Naive thymus-derived CD4-positive, alpha-beta T cell (primary cell): ENCODE data around the gene GAPDH. TPM values are rescaled to one million over a fixed set of nuclear protein-coding genes. Genes with fewer than 3 reads are reported as not detected.
"Not testable (repeated sequence)": the region's sequence is repeated elsewhere in the genome, so short reads cannot be mapped to it uniquely, and the experiment has no call there.

Experiments used
- ATAC-seq: fragments of 150-1000 bp; cut with Tn5 transposase; 2 replicates; pipeline ENCODE4 v1.10.0; 2021; ENCODE audit warnings: mild to moderate bottlenecking, moderate library complexity
- CTCF ChIA-PET: fragments of 350-600 bp; sonication (Branson Sonifier 250); formaldehyde crosslinking; loops from one replicate; lab custom pipeline; 2021; ENCODE audit warnings: antibody characterized with exemption; lab: Charles Lee
- POLR2A ChIA-PET: fragments of 350-600 bp; sonication (Branson Sonifier 250); formaldehyde crosslinking; loops from one replicate; lab custom pipeline; 2021; ENCODE audit warnings: antibody characterized with exemption, inconsistent platforms; lab: Charles Lee
- DNase-seq, 9 donors: peaks; one replicate each; pipeline versions ENCODE4 v3.0.0 to v3.0.0-alpha.2; 2020 to 2022; ENCODE audit warnings: mixed read lengths in 1 of 9
- H3K27ac ChIP-seq: one replicate; pipeline ENCODE4 v1.7.0; 2013; ENCODE audit warnings: mild to moderate bottlenecking, low read depth, low read length, moderate library complexity
- H3K27me3 ChIP-seq, 2 donors: one replicate each; pipeline ENCODE4 v1.7.0; 2013; ENCODE audit warnings: low read length in 2 of 2, mild to moderate bottlenecking in 2 of 2, moderate library complexity in 2 of 2; ENCODE audit not compliant: control insufficient read depth in 2 of 2, insufficient read depth in 2 of 2
- H3K36me3 ChIP-seq, 3 experiments: 1 replicate in 2 of 3; 2 replicates in 1 of 3; pipeline ENCODE4 v1.7.0; 2013; ENCODE audit warnings: low read length in 3 of 3, mild to moderate bottlenecking in 3 of 3, moderate library complexity in 1 of 3; ENCODE audit not compliant: insufficient read depth in 3 of 3, control insufficient read depth in 2 of 3
- H3K4me1 ChIP-seq, 2 donors: one replicate each; pipeline ENCODE4 v1.7.0; 2013; ENCODE audit warnings: low read length in 2 of 2, mild to moderate bottlenecking in 2 of 2, moderate library complexity in 1 of 2; ENCODE audit not compliant: control insufficient read depth in 2 of 2, insufficient read depth in 2 of 2
- H3K4me3 ChIP-seq: 2 replicates; pipeline ENCODE4 v1.7.0; 2013; ENCODE audit warnings: mild to moderate bottlenecking, low read length
- H3K9me3 ChIP-seq, 3 experiments: 1 replicate in 2 of 3; 2 replicates in 1 of 3; pipeline ENCODE4 v1.7.0; 2013; ENCODE audit warnings: low read length in 3 of 3; ENCODE audit not compliant: control insufficient read depth in 2 of 3
- H3K27ac Mint-ChIP-seq, 9 donors: one replicate each; pipeline ENCODE4 v1.8.0; 2020 to 2022; ENCODE audit warnings: mixed read lengths in 9 of 9, mild to moderate bottlenecking in 8 of 9, moderate library complexity in 5 of 9, inconsistent platforms in 2 of 9
- H3K27me3 Mint-ChIP-seq, 5 donors: one replicate each; pipeline ENCODE4 v1.8.0; 2021 to 2022; ENCODE audit warnings: mixed read lengths in 5 of 5, mild to moderate bottlenecking in 1 of 5
- H3K36me3 Mint-ChIP-seq, 5 donors: one replicate each; pipeline ENCODE4 v1.8.0; 2020 to 2022; ENCODE audit warnings: mixed read lengths in 5 of 5, mild to moderate bottlenecking in 3 of 5, inconsistent platforms in 1 of 5
- H3K4me1 Mint-ChIP-seq, 7 donors: one replicate each; pipeline ENCODE4 v1.8.0; 2020 to 2022; ENCODE audit warnings: mixed read lengths in 7 of 7, mild to moderate bottlenecking in 3 of 7, inconsistent platforms in 1 of 7
- H3K4me3 Mint-ChIP-seq, 10 donors: one replicate each; pipeline ENCODE4 v1.8.0; 2020 to 2022; ENCODE audit warnings: mild to moderate bottlenecking in 10 of 10, mixed read lengths in 10 of 10, moderate library complexity in 6 of 10, inconsistent platforms in 2 of 10
- H3K9me3 Mint-ChIP-seq, 11 donors: one replicate each; pipeline ENCODE4 v1.8.0; 2020 to 2022; ENCODE audit warnings: mixed read lengths in 11 of 11, mild to moderate bottlenecking in 4 of 11, inconsistent platforms in 1 of 11, moderate library complexity in 1 of 11
- intact Hi-C, 2 donors: fragments of 100-400 bp; cut with micrococcal nuclease; formaldehyde crosslinking; loops; one replicate each; pipeline ENCODE4 v1.15.1; 2023
- polyA plus RNA-seq, 2 donors: library from polyadenylated mRNA; unstranded; fragments of 300-500 nt; fragmentation: Illumina TruSeq; gene quantifications; one replicate each; pipeline ENCODE4 v1.2.3, GENCODE V29; 2021
- total RNA-seq, 6 experiments: library from RNA in 5 of 6; stranded (reverse) in 5 of 6; gene quantifications; 1 replicate in 5 of 6; 2 replicates in 1 of 6; pipeline ENCODE4 v1.2.3 and lab custom pipeline; 2021 to 2026

GAPDH gene
- 1,000 to 10,000 TPM in 1 of 5 experiments, 100 to 1,000 TPM in 4; 330 to 4,503 (median 379) TPM for total RNA-seq
- polyA plus RNA-seq = 1,000 to 10,000 TPM; 1,202 to 1,413 TPM
- 320 reads per million, percentile 96 among the genes with 10 or more reads in this experiment for total RNA-seq (lab: John Stamatoyannopoulos, UW)

DNA sequence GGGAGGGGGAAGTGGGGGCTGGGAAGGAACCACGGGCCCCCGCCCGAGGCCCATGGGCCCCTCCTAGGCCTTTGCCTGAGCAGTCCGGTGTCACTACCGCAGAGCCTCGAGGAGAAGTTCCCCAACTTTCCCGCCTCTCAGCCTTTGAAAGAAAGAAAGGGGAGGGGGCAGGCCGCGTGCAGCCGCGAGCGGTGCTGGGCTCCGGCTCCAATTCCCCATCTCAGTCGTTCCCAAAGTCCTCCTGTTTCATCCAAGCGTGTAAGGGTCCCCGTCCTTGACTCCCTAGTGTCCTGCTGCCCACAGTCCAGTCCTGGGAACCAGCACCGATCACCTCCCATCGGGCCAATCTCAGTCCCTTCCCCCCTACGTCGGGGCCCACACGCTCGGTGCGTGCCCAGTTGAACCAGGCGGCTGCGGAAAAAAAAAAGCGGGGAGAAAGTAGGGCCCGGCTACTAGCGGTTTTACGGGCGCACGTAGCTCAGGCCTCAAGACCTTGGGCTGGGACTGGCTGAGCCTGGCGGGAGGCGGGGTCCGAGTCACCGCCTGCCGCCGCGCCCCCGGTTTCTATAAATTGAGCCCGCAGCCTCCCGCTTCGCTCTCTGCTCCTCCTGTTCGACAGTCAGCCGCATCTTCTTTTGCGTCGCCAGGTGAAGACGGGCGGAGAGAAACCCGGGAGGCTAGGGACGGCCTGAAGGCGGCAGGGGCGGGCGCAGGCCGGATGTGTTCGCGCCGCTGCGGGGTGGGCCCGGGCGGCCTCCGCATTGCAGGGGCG lies at the start of gene GAPDH:
GAPDH (plus strand) TSS at position 595 of the 772 bp plus-strand sequence. CDS start 316 bp downstream, outside the sequence.
- peaks cover 6 to 53% (median 15%) of the 10 kb centered on the region in 5 donors for H3K36me3 Mint-ChIP-seq
- DNase-seq = peak; percentile 66 to 94 (median 83)
- no peaks in the 10 kb centered on the region for H3K27me3 ChIP-seq
- peaks cover 0 to 2% (median 0%) of the 10 kb centered on the region in 5 donors for H3K27me3 Mint-ChIP-seq
- ChIA-PET CTCF (interaction anchor here (0.6 to 7.1 kb wide), 4 partner anchors 69 to 109 kb away, joined by 3 to 106 read pairs (median 8); no protein-coding TSS in a partner anchor), POLR2A (interaction anchor here (0.5 to 7.5 kb wide), 21 partner anchors 19 to 214 kb away, joined by 3 to 104 read pairs (median 5); partner anchors contain the start of genes CD27, MRPL51, TAPBPL and VAMP1)
- peak within 1 kb of the TSS; percentile 92 to 100 (median 94) for H3K27ac Mint-ChIP-seq
- no peaks in the 10 kb centered on the region for H3K9me3 ChIP-seq
- peaks cover 12 to 53% (median 15%) of the 10 kb centered on the region in 3 experiments for H3K36me3 ChIP-seq
- peaks cover 28 to 59% (median 42%) of the 10 kb centered on the region in 7 donors for H3K4me1 Mint-ChIP-seq
- intact Hi-C loops = loop anchor here (1.0 to 2.0 kb wide), 12 partner anchors 22 to 318 kb away; partner anchors contain the start of genes CHD4 (in 2 of the 2), IFFO1 (in 2 of the 2), NOP2 (in 2 of the 2) and VAMP1 (in 2 of the 2)
- H3K9me3 Mint-ChIP-seq = peaks cover 0 to 1% (median 0%) of the 10 kb centered on the region in 11 donors
- H3K27ac ChIP-seq = peak within 1 kb of the TSS; percentile 81
- H3K4me3 Mint-ChIP-seq = peak within 1 kb of the TSS; percentile 90 to 99 (median 94)
- ATAC-seq = peak; percentile 66
- H3K4me1 ChIP-seq = peaks cover 31 to 43% of the 10 kb centered on the region in 2 donors
- peak within 1 kb of the TSS; percentile 97 for H3K4me3 ChIP-seq

DNA sequence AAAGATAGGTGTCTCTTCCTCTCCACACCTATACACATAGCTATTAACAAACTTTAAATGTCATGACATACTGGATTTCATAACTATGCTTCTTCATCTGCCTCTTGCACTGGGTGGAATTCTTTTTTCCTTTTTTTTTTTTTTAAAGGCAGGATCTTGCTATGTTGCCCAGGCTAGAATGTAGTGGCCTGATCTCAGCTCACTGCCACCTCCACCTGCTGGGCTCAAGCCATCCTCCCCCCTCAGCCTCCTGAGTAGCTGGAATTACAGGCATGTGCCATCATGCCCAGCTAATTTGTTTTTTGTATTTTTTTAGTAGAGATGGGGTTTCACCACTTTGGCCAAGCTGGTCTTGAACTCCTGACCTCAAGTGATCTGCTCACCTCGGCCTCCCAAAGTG lies 46.1 kb upstream of the GAPDH start:
- DNase-seq (no peak), ATAC-seq (no peak)
- peak overlapping the region in 1 of 9 donors; percentile 73 for H3K27ac Mint-ChIP-seq
- Histone ChIP-seq H3K36me3 (peaks cover 0 to 9% (median 0%) of the 10 kb centered on the region in 3 experiments), H3K9me3 (no peaks in the 10 kb centered on the region), H3K27me3 (no peaks in the 10 kb centered on the region), H3K4me1 (peaks cover 6 to 8% of the 10 kb centered on the region in 2 donors), H3K4me3 (no peak overlapping the region), H3K27ac (no peak overlapping the region)
- peaks cover 0 to 10% (median 4%) of the 10 kb centered on the region in 5 donors for H3K36me3 Mint-ChIP-seq
- CTCF ChIA-PET = interaction anchor here (0.8 to 0.9 kb wide), 2 partner anchors 10 to 23 kb away, joined by 3 read pairs; no protein-coding TSS in a partner anchor
- H3K4me3 Mint-ChIP-seq = no peak overlapping the region
- peaks cover 6 to 16% (median 11%) of the 10 kb centered on the region in 7 donors for H3K4me1 Mint-ChIP-seq
- POLR2A ChIA-PET = interaction anchor here (0.6 to 2.3 kb wide), 3 partner anchors 18 to 47 kb away, joined by 3 to 9 read pairs (median 3); partner anchors contain the start of gene VAMP1
- peaks cover 0 to 4% (median 0%) of the 10 kb centered on the region in 5 donors for H3K27me3 Mint-ChIP-seq
- H3K9me3 Mint-ChIP-seq = peaks cover 0 to 2% (median 0%) of the 10 kb centered on the region in 11 donors
- intact Hi-C loops = no loop called here

GRCh38 chr12:6489449-6489848 lies 44.9 kb upstream of the GAPDH start:
- H3K4me3 ChIP-seq = no peak overlapping the region
- peaks cover 0 to 3% (median 0%) of the 10 kb centered on the region in 11 donors for H3K9me3 Mint-ChIP-seq
- DNase-seq (no peak), ATAC-seq (no peak)
- H3K4me3 Mint-ChIP-seq = no peak overlapping the region
- H3K27ac Mint-ChIP-seq = no peak overlapping the region
- H3K36me3 ChIP-seq = peaks cover 0 to 13% (median 0%) of the 10 kb centered on the region in 3 experiments
- H3K27me3 Mint-ChIP-seq = no peaks in the 10 kb centered on the region
- CTCF ChIA-PET = no interaction called here
- peaks cover 0 to 10% (median 4%) of the 10 kb centered on the region in 5 donors for H3K36me3 Mint-ChIP-seq
- H3K4me1 Mint-ChIP-seq = peaks cover 8 to 21% (median 15%) of the 10 kb centered on the region in 7 donors
- H3K27me3 ChIP-seq = no peaks in the 10 kb centered on the region
- H3K27ac ChIP-seq = no peak overlapping the region
- POLR2A ChIA-PET = interaction anchor here (0.9 kb wide), 1 partner anchor 17 kb away, joined by 3 read pairs; no protein-coding TSS in a partner anchor
- peaks cover 7 to 9% of the 10 kb centered on the region in 2 donors for H3K4me1 ChIP-seq
- intact Hi-C loops = no loop called here
- no peaks in the 10 kb centered on the region for H3K9me3 ChIP-seq

- ATAC-seq, DNase-seq, H3K4me3 ChIP-seq, H3K27me3 Mint-ChIP-seq, H3K27ac ChIP-seq, H3K4me3 Mint-ChIP-seq, H3K27me3 ChIP-seq, H3K9me3 ChIP-seq, H3K27ac Mint-ChIP-seq, H3K9me3 Mint-ChIP-seq: not testable (repeated sequence)
- ChIA-PET CTCF (interaction anchor here (1.0 to 1.3 kb wide), 2 partner anchors 49 to 67 kb away, joined by 3 to 7 read pairs; no protein-coding TSS in a partner anchor), POLR2A (interaction anchor here (0.6 to 3.3 kb wide), 5 partner anchors 10 to 97 kb away, joined by 3 to 55 read pairs (median 5); partner anchors contain the start of genes GAPDH and VAMP1)
- Mint-ChIP-seq H3K4me1 (peaks cover 18 to 34% (median 27%) of the 10 kb centered on the region in 7 donors), H3K36me3 (peaks cover 0 to 19% (median 4%) of the 10 kb centered on the region in 5 donors)
- Histone ChIP-seq H3K4me1 (peaks cover 19 to 21% of the 10 kb centered on the region in 2 donors), H3K36me3 (peaks cover 0 to 13% (median 0%) of the 10 kb centered on the region in 3 experiments)
- intact Hi-C loops = loop anchor here in 1 of 2 donors (5.0 kb wide), 4 partner anchors 262 to 1537 kb away; partner anchors contain the start of genes MLF2, PTPN6 and SPSB2
Observed at GRCh38 chr12:6490673-6491072, 43.6 kb upstream of the GAPDH start.

GRCh38 chr12:6492838-6493496 lies 41.4 kb upstream of the GAPDH start, which contains the start of gene MRPL51:
Gene MRPL51, minus strand, starts transcription at chr12:6493262. Its CDS starts 126 bp downstream, at chr12:6493136.
- Mint-ChIP-seq H3K27me3 (no peaks in the 10 kb centered on the region), H3K4me3 (peak within 1 kb of the TSS; percentile 86 to 98 (median 96)), H3K27ac (peak within 1 kb of the TSS; percentile 87 to 97 (median 96)), H3K9me3 (peaks cover 0 to 3% (median 0%) of the 10 kb centered on the region in 11 donors), H3K36me3 (peaks cover 0 to 26% (median 8%) of the 10 kb centered on the region in 5 donors), H3K4me1 (peaks cover 18 to 44% (median 36%) of the 10 kb centered on the region in 7 donors)
- Histone ChIP-seq H3K9me3 (no peaks in the 10 kb centered on the region), H3K4me1 (peaks cover 22 to 24% of the 10 kb centered on the region in 2 donors), H3K36me3 (peaks cover 4 to 13% (median 5%) of the 10 kb centered on the region in 3 experiments), H3K27ac (peak within 1 kb of the TSS; percentile 83), H3K4me3 (peak within 1 kb of the TSS; percentile 98), H3K27me3 (no peaks in the 10 kb centered on the region)
- ATAC-seq (peak; percentile 90), DNase-seq (peak; percentile 93 to 98 (median 94))
- ChIA-PET CTCF (interaction anchor here (1.1 to 1.8 kb wide), 3 partner anchors 22 to 69 kb away, joined by 3 to 8 read pairs (median 5); partner anchors contain the start of gene VAMP1), POLR2A (interaction anchor here (0.5 to 3.3 kb wide), 25 partner anchors 9 to 359 kb away, joined by 3 to 55 read pairs (median 4); partner anchors contain the start of genes CD27, GAPDH, TAPBPL and TNFRSF1A)
- intact Hi-C loops = loop anchor here (1.0 to 5.0 kb wide), 22 partner anchors 23 to 1534 kb away; partner anchors contain the start of genes CHD4 (in 2 of the 2), COPS7A (in 2 of the 2), ING4 (in 2 of the 2) and VAMP1 (in 2 of the 2)
